Adrenal gland (tissue), 12 donors: Measurements from ENCODE around the gene IKZF2. TPM values are rescaled to one million over a fixed set of nuclear protein-coding genes. Genes with fewer than 3 reads are reported as not detected.

Source experiments
- DNase-seq, 7 donors: peaks; one replicate each; pipeline ENCODE4 v3.0.0-alpha.2; 2019 to 2020
- H3K27ac ChIP-seq, 5 donors: fragments of 200-600 bp; sonication (generic) in 4 of 5; 1 replicate in 3 of 5; 2 replicates in 2 of 5; pipeline versions ENCODE4 v1.5.1 to v1.8.0; 2016 to 2020; ENCODE audit warnings: mild to moderate bottlenecking in 1 of 5
- H3K27me3 ChIP-seq: fragments of 200-600 bp; 2 replicates; pipeline ENCODE4 v1.8.0; 2021
- H3K36me3 ChIP-seq, 2 donors: fragments of 200-600 bp; replicated peaks in 1 of 2; 1 replicate in 1 of 2; 2 replicates in 1 of 2; pipeline versions ENCODE4 v1.5.1 to v1.8.0; 2018 to 2022
- H3K4me1 ChIP-seq, 2 donors: fragments of 200-600 bp; replicated peaks in 1 of 2; 1 replicate in 1 of 2; 2 replicates in 1 of 2; pipeline versions ENCODE4 v1.5.1 to v1.8.0; 2018 to 2021
- H3K4me3 ChIP-seq, 4 donors: fragments of 200-600 bp; sonication (generic) in 3 of 4; one replicate each; pipeline ENCODE4 v1.5.1; 2016 to 2018
- H3K9me3 ChIP-seq, 3 donors: fragments of 200-600 bp; sonication (generic) in 1 of 3; replicated peaks in 1 of 3; 1 replicate in 2 of 3; 2 replicates in 1 of 3; pipeline versions ENCODE4 v1.5.1 to v1.8.0; 2016 to 2021
- CTCF ChIP-seq, 6 experiments: fragments of 450-650 bp in 4 of 6; fragments of 200-600 bp in 2 of 6; sonication (generic) in 1 of 6; IDR thresholded peaks; 1 replicate in 5 of 6; 2 replicates in 1 of 6; pipeline versions ENCODE4 v1.5.1 to v1.8.0; 2016 to 2021; ENCODE audit warnings: antibody characterized with exemption in 6 of 6, mild to moderate bottlenecking in 2 of 6, moderate library complexity in 1 of 6
- POLR2A ChIP-seq, 2 donors: fragments of 450-650 bp; IDR thresholded peaks; one replicate each; pipeline ENCODE4 v1.6.1; 2017; ENCODE audit warnings: antibody characterized with exemption in 2 of 2, mild to moderate bottlenecking in 2 of 2, moderate library complexity in 1 of 2
- WGBS, 4 donors: extraction: QIAGEN DNeasy Blood & Tissue Kit in 2 of 4; methylation state at CpG; one replicate each; pipeline versions ENCODE4 v1.1.5 to v1.1.7; 2013 to 2017; 5-methylcytosine and 5-hydroxymethylcytosine counted together
- intact Hi-C, 2 donors: fragments of 100-400 bp; cut with DNase I; formaldehyde crosslinking; loops; one replicate each; pipeline versions ENCODE4 v1.14.1 to v1.15.0; 2022 to 2023
- polyA plus RNA-seq, 3 donors: library from polyadenylated mRNA; stranded (reverse); fragments of 200-250 nt in 2 of 3; fragments of 350-450 nt in 1 of 3; fragmentation: Illumina TruSeq in 1 of 3; extraction: RNeasy Lipid Tissue Mini Kit (QIAGEN cat#74804) in 1 of 3; gene quantifications; one replicate each; pipeline ENCODE4 v1.2.3, GENCODE V29; 2013 to 2014
- total RNA-seq, 9 donors: library from RNA; depleted of rRNA in 4 of 9; stranded (reverse); fragments of >200 nt in 4 of 9; fragments of 120-200 nt in 1 of 9; fragmentation: NEBNext Ultra II Directional in 1 of 9; extraction: Animal tissue kit (Norgen Biotek cat#: 25700) in 1 of 9; gene quantifications; one replicate each; pipeline versions ENCODE4 v1.1.0 to v1.2.4, GENCODE V29; 2013 to 2023
- donor health status: healthy with polysubstance abuse.
- donor health status: Bipolar disorder and iron deficiency.
- donor health status: DM: yes; HTN: yes; CAD: no.
- donor health status: DM: no; HTN: no; CAD: no.
- donor health status: DM: no; HTN: no; CAD: no.
- donor health status: DM: yes; HTN: yes; CAD: no.

Gene IKZF2
- total and polyA plus RNA-seq, 12 donors = 0.44 to 18.9 (median 8.0) TPM

- Histone ChIP-seq H3K27me3 (no peaks in the 10 kb centered on the region), H3K9me3 (no peaks in the 10 kb centered on the region), H3K36me3 (no peaks in the 10 kb centered on the region), H3K4me1 (no peaks in the 10 kb centered on the region), H3K4me3 (no peak overlapping the region), H3K27ac (no peak overlapping the region)
- TF ChIP-seq POLR2A (IDR thresholded peaks at IDR 0.05) = no peak
- TF ChIP-seq CTCF (IDR thresholded peaks at IDR 0.05) = no peak
- WGBS, 4 donors = 87 to 96% (median 90%) methylated on average over 4 of the region's 4 CpGs
- DNase-seq = no peak
- intact Hi-C loops = no loop called here
Measured at GRCh38 chr2:212987492-212987891, 163.9 kb downstream of the IKZF2 start.

DNA sequence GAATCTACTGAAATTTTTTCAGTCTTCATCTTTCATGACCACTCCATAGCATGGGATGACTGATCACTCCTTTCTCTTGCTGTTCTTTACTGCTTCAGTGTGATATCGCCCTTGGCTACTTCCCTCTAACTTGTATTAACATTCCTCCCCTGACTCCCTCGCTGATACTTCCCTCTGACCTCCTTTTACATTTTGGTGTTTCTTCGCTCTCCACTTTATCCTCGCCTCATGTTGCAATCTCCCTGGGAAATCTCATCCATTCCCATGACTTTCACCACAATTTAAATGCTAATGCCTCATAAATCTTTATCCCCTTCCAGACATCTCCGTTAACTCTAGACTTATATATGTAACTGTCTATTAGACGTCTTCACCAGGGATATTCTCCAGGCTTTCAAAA, 167.3 kb downstream of the IKZF2 start:
- no peak for TF ChIP-seq POLR2A (IDR thresholded peaks at IDR 0.05)
- TF ChIP-seq CTCF (IDR thresholded peaks at IDR 0.05) = no peak
- H3K4me3 ChIP-seq = no peak overlapping the region
- intact Hi-C loops = no loop called here
- no peak for DNase-seq
- H3K27me3 ChIP-seq = no peaks in the 10 kb centered on the region
- H3K27ac ChIP-seq = no peak overlapping the region
- no peaks in the 10 kb centered on the region for H3K36me3 ChIP-seq
- no peaks in the 10 kb centered on the region for H3K9me3 ChIP-seq
- peaks cover 0 to 6% of the 10 kb centered on the region in 2 donors for H3K4me1 ChIP-seq
- 86 to 88% (median 87%) methylated on average over 6 of the region's 6 CpGs for WGBS, 4 donors

DNA sequence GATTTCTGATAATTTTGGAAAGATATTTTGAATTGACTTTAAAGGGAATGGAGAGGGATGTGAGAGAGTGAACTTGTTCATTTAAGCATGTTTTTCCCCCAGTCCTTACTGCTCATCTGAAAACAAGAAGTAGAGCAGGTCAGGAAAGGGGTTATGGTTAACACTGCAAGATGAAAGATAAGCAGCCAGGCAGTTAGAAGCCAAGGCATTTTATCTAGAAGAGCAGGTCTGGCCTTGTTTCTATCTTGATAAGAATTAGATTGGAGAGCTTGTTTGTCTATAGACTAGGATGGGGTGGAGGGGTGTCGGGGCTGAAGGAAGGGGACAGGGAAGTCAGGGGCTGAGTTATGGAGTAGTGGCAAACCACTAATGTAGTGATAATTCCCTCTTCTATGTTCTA, 171.6 kb downstream of the IKZF2 start:
- Histone ChIP-seq H3K4me1 (peaks cover 0 to 6% of the 10 kb centered on the region in 2 donors), H3K27ac (no peak overlapping the region), H3K4me3 (no peak overlapping the region), H3K36me3 (no peaks in the 10 kb centered on the region), H3K27me3 (no peaks in the 10 kb centered on the region), H3K9me3 (no peaks in the 10 kb centered on the region)
- intact Hi-C loops = no loop called here
- no peak for DNase-seq
- TF ChIP-seq POLR2A (IDR thresholded peaks at IDR 0.05) (no peak), CTCF (IDR thresholded peaks at IDR 0.05) (no peak)
- 10 to 50% (median 23%) methylated on average over 1 of the region's 1 CpG for WGBS, 4 donors

- intact Hi-C loops = no loop called here
- WGBS, 4 donors = 50 to 60% (median 54%) methylated on average over 2 of the region's 2 CpGs
- TF ChIP-seq POLR2A (IDR thresholded peaks at IDR 0.05) (no peak), CTCF (IDR thresholded peaks at IDR 0.05) (no peak)
Measured at GRCh38 chr2:212979046-212979612, 172.3 kb downstream of the IKZF2 start.

More at GRCh38 chr2:212979046-212979612, 172.3 kb downstream of the IKZF2 start:
- H3K4me3 ChIP-seq = no peak overlapping the region
- no peak for DNase-seq
- H3K4me1 ChIP-seq = peaks cover 0 to 6% of the 10 kb centered on the region in 2 donors
- H3K27me3 ChIP-seq = no peaks in the 10 kb centered on the region
- H3K9me3 ChIP-seq = no peaks in the 10 kb centered on the region
- H3K27ac ChIP-seq = no peak overlapping the region
- H3K36me3 ChIP-seq = no peaks in the 10 kb centered on the region
